ENCODE data around the gene UBAC1. TPM values are rescaled to one million over a fixed set of nuclear protein-coding genes. Genes with fewer than 3 reads are reported as not detected.

UBAC1 gene
- total RNA-seq, 5 donors from 2014 or later (not counting 1 experiment from before 2014, with no cell fraction given): 25.9 to 37.3 (median 33.6) TPM

- Mint-ChIP-seq H3K36me3 (peaks cover 58% of the 10 kb centered on the region), H3K27me3 (no peaks in the 10 kb centered on the region), H3K9me3 (no peaks in the 10 kb centered on the region), H3K4me3 (no peak overlapping the region), H3K4me1 (peaks cover 0 to 6% (median 4%) of the 10 kb centered on the region in 3 donors), H3K27ac (no peak overlapping the region)
- Histone ChIP-seq H3K27ac (ENCODE audit: low read length) (no peak overlapping the region), H3K36me3 (ENCODE audit: control insufficient read depth in 2 of 2, extremely low read depth in 1 of 2, insufficient read depth in 1 of 2, low read length in 1 of 2) (peaks cover 11 to 48% of the 10 kb centered on the region in 2 donors), H3K4me1 (ENCODE audit: control insufficient read depth in 1 of 2, extremely low read depth in 1 of 2, insufficient read depth in 2 of 2, low read length in 2 of 2) (peaks cover 0 to 13% of the 10 kb centered on the region in 2 experiments), H3K9me3 (no peaks in the 10 kb centered on the region), H3K4me3 (ENCODE audit: control insufficient read depth in 1 of 2, extremely low read depth in 1 of 2, low read length in 1 of 2) (no peak overlapping the region), H3K27me3 (replicated peaks in 1 of 2; ENCODE audit: control insufficient read depth in 2 of 2, extremely low read depth in 1 of 2, insufficient read depth in 2 of 2, low read length in 1 of 2) (no peaks in the 10 kb centered on the region)
- 99% methylated on average over 31 of the region's 44 CpGs for WGBS (ENCODE audit: insufficient coverage)
- DNase-seq: no peak
- POLR2A ChIA-PET: no interaction called here
- no peak for ATAC-seq (replicated peaks in 1 of 4)
- CTCF ChIA-PET: no interaction called here
Observed at GRCh38 chr9:135937521-135938489, 23.4 kb downstream of the UBAC1 start.

- H3K9me3 Mint-ChIP-seq: no peaks in the 10 kb centered on the region
- H3K36me3 ChIP-seq (ENCODE audit: control insufficient read depth in 2 of 2, extremely low read depth in 1 of 2, insufficient read depth in 1 of 2, low read length in 1 of 2): peaks cover 11 to 57% of the 10 kb centered on the region in 2 donors
- H3K4me1 Mint-ChIP-seq: no peaks in the 10 kb centered on the region
- no peak overlapping the region for H3K27ac ChIP-seq (ENCODE audit: low read length)
- no peaks in the 10 kb centered on the region for H3K9me3 ChIP-seq
- peaks cover 50% of the 10 kb centered on the region for H3K36me3 Mint-ChIP-seq
- WGBS (ENCODE audit: insufficient coverage): 94% methylated on average over 13 of the region's 13 CpGs
- no peaks in the 10 kb centered on the region for H3K27me3 Mint-ChIP-seq
- CTCF ChIA-PET: no interaction called here
- H3K4me1 ChIP-seq (ENCODE audit: control insufficient read depth in 1 of 2, extremely low read depth in 1 of 2, insufficient read depth in 2 of 2, low read length in 2 of 2): peaks cover 0 to under 1% of the 10 kb centered on the region in 2 experiments
- ATAC-seq (replicated peaks in 1 of 4) (no peak), DNase-seq (no peak)
- H3K4me3 Mint-ChIP-seq: no peak overlapping the region
- no peak overlapping the region for H3K4me3 ChIP-seq (ENCODE audit: control insufficient read depth in 1 of 2, extremely low read depth in 1 of 2, low read length in 1 of 2)
- H3K27ac Mint-ChIP-seq: no peak overlapping the region
- POLR2A ChIA-PET: no interaction called here
- H3K27me3 ChIP-seq (replicated peaks in 1 of 2; ENCODE audit: control insufficient read depth in 2 of 2, extremely low read depth in 1 of 2, insufficient read depth in 2 of 2, low read length in 1 of 2): no peaks in the 10 kb centered on the region
Observed at GRCh38 chr9:135933114-135933513, 28.1 kb downstream of the UBAC1 start.

GRCh38 chr9:135932656-135933055 is 28.5 kb downstream of the UBAC1 start:
- CTCF ChIA-PET: no interaction called here
- peaks cover 0 to 3% (median 0%) of the 10 kb centered on the region in 3 donors for H3K4me1 Mint-ChIP-seq

GRCh38 chr9:135931349-135931820 is 29.8 kb downstream of the UBAC1 start:
- WGBS (ENCODE audit: insufficient coverage): 97% methylated on average over 26 of the region's 31 CpGs
- DNase-seq (no peak), ATAC-seq (replicated peaks in 1 of 4) (no peak)
- Mint-ChIP-seq H3K36me3 (peaks cover 40% of the 10 kb centered on the region), H3K4me3 (no peak overlapping the region), H3K27me3 (no peaks in the 10 kb centered on the region), H3K27ac (no peak overlapping the region), H3K4me1 (peaks cover 0 to 3% (median 0%) of the 10 kb centered on the region in 3 donors), H3K9me3 (no peaks in the 10 kb centered on the region)
- Histone ChIP-seq H3K4me1 (ENCODE audit: control insufficient read depth in 1 of 2, extremely low read depth in 1 of 2, insufficient read depth in 2 of 2, low read length in 2 of 2) (peaks cover 0 to 12% of the 10 kb centered on the region in 2 experiments), H3K27ac (ENCODE audit: low read length) (no peak overlapping the region), H3K27me3 (replicated peaks in 1 of 2; ENCODE audit: control insufficient read depth in 2 of 2, extremely low read depth in 1 of 2, insufficient read depth in 2 of 2, low read length in 1 of 2) (no peaks in the 10 kb centered on the region), H3K9me3 (no peaks in the 10 kb centered on the region), H3K36me3 (ENCODE audit: control insufficient read depth in 2 of 2, extremely low read depth in 1 of 2, insufficient read depth in 1 of 2, low read length in 1 of 2) (peaks cover 11 to 42% of the 10 kb centered on the region in 2 donors), H3K4me3 (ENCODE audit: control insufficient read depth in 1 of 2, extremely low read depth in 1 of 2, low read length in 1 of 2) (no peak overlapping the region)
- ChIA-PET CTCF (no interaction called here), POLR2A (no interaction called here)

More at GRCh38 chr9:135932656-135933055, 28.5 kb downstream of the UBAC1 start:
- Histone ChIP-seq H3K4me1 (ENCODE audit: control insufficient read depth in 1 of 2, extremely low read depth in 1 of 2, insufficient read depth in 2 of 2, low read length in 2 of 2) (no peaks in the 10 kb centered on the region), H3K27me3 (replicated peaks in 1 of 2; ENCODE audit: control insufficient read depth in 2 of 2, extremely low read depth in 1 of 2, insufficient read depth in 2 of 2, low read length in 1 of 2) (no peaks in the 10 kb centered on the region), H3K36me3 (ENCODE audit: control insufficient read depth in 2 of 2, extremely low read depth in 1 of 2, insufficient read depth in 1 of 2, low read length in 1 of 2) (peaks cover 11 to 53% of the 10 kb centered on the region in 2 donors), H3K27ac (ENCODE audit: low read length) (no peak overlapping the region), H3K4me3 (ENCODE audit: control insufficient read depth in 1 of 2, extremely low read depth in 1 of 2, low read length in 1 of 2) (no peak overlapping the region), H3K9me3 (no peaks in the 10 kb centered on the region)
- H3K36me3 Mint-ChIP-seq: peaks cover 48% of the 10 kb centered on the region
- no peaks in the 10 kb centered on the region for H3K9me3 Mint-ChIP-seq
- no peak overlapping the region for H3K4me3 Mint-ChIP-seq
- WGBS (ENCODE audit: insufficient coverage): 97% methylated on average over 9 of the region's 18 CpGs
- DNase-seq (no peak), ATAC-seq (replicated peaks in 1 of 4) (no peak)
- no peaks in the 10 kb centered on the region for H3K27me3 Mint-ChIP-seq
- POLR2A ChIA-PET: no interaction called here
- no peak overlapping the region for H3K27ac Mint-ChIP-seq

GRCh38 chr9:135930446-135931345 is 30.5 kb downstream of the UBAC1 start:
- Mint-ChIP-seq H3K4me3 (no peak overlapping the region), H3K27me3 (no peaks in the 10 kb centered on the region), H3K36me3 (peaks cover 35% of the 10 kb centered on the region), H3K27ac (no peak overlapping the region), H3K9me3 (no peaks in the 10 kb centered on the region), H3K4me1 (peaks cover 0 to 6% (median 2%) of the 10 kb centered on the region in 3 donors)
- Histone ChIP-seq H3K36me3 (ENCODE audit: control insufficient read depth in 2 of 2, extremely low read depth in 1 of 2, insufficient read depth in 1 of 2, low read length in 1 of 2) (peaks cover 11 to 39% of the 10 kb centered on the region in 2 donors), H3K27ac (ENCODE audit: low read length) (no peak overlapping the region), H3K4me1 (ENCODE audit: control insufficient read depth in 1 of 2, extremely low read depth in 1 of 2, insufficient read depth in 2 of 2, low read length in 2 of 2) (peaks cover 0 to 14% of the 10 kb centered on the region in 2 experiments), H3K4me3 (ENCODE audit: control insufficient read depth in 1 of 2, extremely low read depth in 1 of 2, low read length in 1 of 2) (no peak overlapping the region), H3K27me3 (replicated peaks in 1 of 2; ENCODE audit: control insufficient read depth in 2 of 2, extremely low read depth in 1 of 2, insufficient read depth in 2 of 2, low read length in 1 of 2) (no peaks in the 10 kb centered on the region), H3K9me3 (no peaks in the 10 kb centered on the region)
- DNase-seq (no peak), ATAC-seq (replicated peaks in 1 of 4) (no peak)
- 97% methylated on average over 30 of the region's 33 CpGs for WGBS (ENCODE audit: insufficient coverage)
- ChIA-PET CTCF (no interaction called here), POLR2A (no interaction called here)

All from T-cell (primary cell).